8988T (cell line): ENCODE results near the gene PCSK1N.

Experiments
- DNase-seq: peaks from one replicate; pipeline ENCODE4 v3.0.0; 2011

Gene PCSK1N

GRCh38 chrX:48787505-48788443 lies 47.6 kb downstream of the PCSK1N start:
- no peak for DNase-seq

DNA sequence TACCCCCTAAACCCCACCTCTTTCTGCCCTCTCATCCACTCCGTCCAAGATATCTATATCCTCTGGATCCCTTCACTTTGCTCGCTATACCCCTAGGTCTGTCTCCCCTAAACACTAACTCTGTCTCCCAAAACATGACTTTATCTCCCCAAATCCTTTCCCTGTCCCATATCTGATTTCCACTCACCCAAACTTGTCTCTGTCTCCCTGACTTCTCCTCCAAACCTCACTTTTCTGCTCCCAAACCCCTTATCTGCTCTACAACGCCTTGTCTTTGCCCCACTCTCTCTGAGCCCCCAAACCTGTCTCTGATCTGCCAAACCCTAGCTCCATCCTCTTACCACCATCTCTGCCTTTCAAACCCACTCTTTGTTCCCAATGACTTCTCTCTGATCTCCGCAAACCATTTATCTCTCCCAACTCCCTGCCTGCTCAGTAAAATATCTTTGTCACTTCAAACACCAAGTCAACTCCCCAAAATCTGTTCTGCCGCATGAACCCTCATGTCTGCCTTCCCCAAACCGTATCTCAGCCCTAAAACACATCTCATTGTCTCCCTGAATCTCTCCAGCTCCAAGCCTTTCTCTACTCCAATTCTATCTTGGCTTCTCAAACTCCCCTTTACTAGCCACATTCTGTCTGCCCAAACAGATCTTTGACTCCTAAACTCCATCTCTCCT lies 48.4 kb downstream of the PCSK1N start:
- no peak for DNase-seq

DNA sequence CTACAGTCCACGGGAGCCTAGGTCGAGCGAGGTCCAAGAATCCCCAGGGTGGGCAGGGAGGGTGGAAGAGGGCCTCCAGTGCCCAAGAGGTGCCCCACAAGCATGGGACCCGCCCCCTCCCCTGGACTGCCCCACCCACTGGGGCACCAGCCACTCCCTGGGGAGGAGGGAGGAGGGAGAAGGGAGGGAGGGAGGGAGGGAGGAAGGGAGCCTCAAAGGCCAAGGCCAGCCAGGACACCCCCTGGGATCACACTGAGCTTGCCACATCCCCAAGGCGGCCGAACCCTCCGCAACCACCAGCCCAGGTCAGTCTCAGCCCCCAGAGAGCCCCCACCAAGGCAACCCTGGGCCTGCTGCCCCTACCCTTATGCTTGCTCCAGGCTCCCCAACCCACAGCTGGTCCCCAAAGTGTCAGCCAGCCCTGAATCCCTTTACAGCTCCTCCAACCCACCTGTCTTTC lies 49.0 kb downstream of the PCSK1N start, which contains the start of gene GATA1:
TSS of gene GATA1 (plus strand) at position 250 of the 460 bp plus-strand sequence. CDS start 4,520 bp downstream, outside the sequence.
- DNase-seq: no peak

DNA sequence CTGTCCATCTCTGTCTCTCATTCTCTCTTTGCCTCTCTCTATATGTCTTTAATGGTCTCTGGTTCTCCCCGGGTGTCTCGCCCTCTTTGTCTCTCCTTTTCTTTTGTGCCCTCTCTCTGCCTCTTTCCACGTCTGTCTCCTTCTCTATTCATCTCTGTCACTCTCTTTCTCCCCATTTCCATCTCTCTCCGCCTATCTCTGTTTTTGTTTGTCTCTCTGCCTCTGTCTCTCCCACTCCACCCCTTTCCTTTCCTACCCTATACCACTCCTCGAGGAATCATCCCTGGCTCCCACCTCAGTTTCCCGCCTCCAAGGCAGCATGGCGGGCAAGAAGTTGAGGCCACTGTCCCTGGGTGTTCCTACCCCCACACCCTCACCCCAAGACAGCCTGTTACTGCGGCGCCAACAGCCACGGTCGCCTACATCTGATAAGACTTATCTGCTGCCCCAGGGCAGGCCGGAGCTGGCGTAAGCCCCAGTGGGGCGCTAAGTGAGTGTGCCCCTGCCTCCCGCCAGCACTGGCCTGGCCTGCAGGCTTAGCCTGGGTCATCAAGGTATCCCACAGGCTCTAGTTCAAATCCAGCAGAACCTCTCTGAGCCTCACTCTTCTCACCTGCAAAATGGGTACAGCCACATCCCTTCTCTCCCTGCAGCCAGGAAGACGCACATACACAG lies 49.7 kb downstream of the PCSK1N start:
- no peak for DNase-seq

GRCh38 chrX:48785186-48785539 lies 50.2 kb downstream of the PCSK1N start:
- DNase-seq: no peak

GRCh38 chrX:48784726-48785125 lies 50.7 kb downstream of the PCSK1N start:
- DNase-seq: no peak

DNA sequence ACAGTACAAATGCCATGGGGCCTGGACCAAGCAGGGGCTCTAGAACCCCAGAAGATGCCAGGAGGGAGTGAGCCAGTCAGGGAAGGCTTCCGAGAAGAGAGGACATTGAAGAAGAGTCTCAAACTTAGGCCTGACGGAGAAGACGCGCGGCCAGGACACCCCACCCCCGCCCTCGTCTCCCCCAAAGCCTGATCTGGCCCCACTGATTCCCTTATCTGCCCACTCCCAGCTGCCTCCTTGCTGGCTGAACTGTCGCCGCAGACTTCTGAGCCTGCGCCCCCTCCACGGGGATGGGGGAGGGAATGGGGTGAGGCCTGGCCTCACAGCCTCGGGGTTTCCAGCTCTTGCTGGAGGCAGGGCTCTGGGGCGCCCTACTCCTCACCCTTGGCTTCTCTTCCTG lies 52.6 kb downstream of the PCSK1N start:
- DNase-seq: no peak

DNA sequence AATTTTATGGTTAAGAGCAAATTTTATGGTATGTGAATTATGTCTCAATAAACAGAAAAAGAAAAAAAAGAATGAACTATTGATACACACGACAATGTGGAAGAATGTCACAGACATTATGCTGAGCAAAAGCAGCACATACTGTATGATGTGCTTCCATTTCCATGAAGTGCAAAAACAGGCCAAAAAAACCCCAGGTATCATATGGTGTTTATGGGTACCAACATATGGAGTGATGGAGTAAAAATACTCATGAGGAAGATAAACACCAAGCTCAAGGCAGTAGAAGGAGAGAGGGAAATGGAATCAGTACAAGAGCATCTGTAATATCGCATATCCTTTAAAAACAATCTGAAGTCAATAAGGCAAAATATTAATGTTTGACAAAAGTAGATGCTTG lies 53.2 kb downstream of the PCSK1N start:
- DNase-seq: no peak

- no peak for DNase-seq
These were observed 53.7 kb downstream of the PCSK1N start for GRCh38 chrX:48781705-48782104.
